NCI-H524 (cell line): ENCODE measurements around the gene MRPS17.

Experiments used
- DNase-seq, 2 experiments: peaks; one replicate each; lab custom pipeline; 2025; lab: John Stamatoyannopoulos, UW

The MRPS17 gene

GRCh38 chr7:55970978-55971377 is 19.3 kb downstream of the MRPS17 start:
- DNase-seq, result no peak

GRCh38 chr7:55973747-55974250 is 22.1 kb downstream of the MRPS17 start:
- no peak for DNase-seq

- peak in 1 of 2 experiments; percentile 2 for DNase-seq
These were observed 24.4 kb downstream of the MRPS17 start for GRCh38 chr7:55975988-55976633.

- DNase-seq, result no peak
These were observed 26.2 kb downstream of the MRPS17 start for GRCh38 chr7:55977831-55978230.

- DNase-seq, result no peak
These were observed 28.6 kb downstream of the MRPS17 start for GRCh38 chr7:55980266-55980665.

- DNase-seq, result no peak
These were observed 31.9 kb downstream of the MRPS17 start for GRCh38 chr7:55983537-55983936.

- no peak for DNase-seq
These were observed 40.7 kb downstream of the MRPS17 start for GRCh38 chr7:55992346-55992745.

- no peak for DNase-seq
These were observed 45.3 kb downstream of the MRPS17 start for GRCh38 chr7:55996856-55997500.

GRCh38 chr7:56003749-56004148 is 52.1 kb downstream of the MRPS17 start:
- no peak for DNase-seq
